B cell (primary cell): ENCODE results near the gene CROCC.

Experiments
- EZH2 ChIP-seq: IDR thresholded peaks from 2 replicates; pipeline ENCODE4 v1.6.1; 2012; ENCODE audit warnings: borderline replicate concordance, low read depth, mild to moderate bottlenecking, moderate library complexity, low read length; ENCODE audit not compliant: insufficient read depth, poor library complexity, severe bottlenecking
- TF ChIP-seq, protein P1 (sequence below): fragments of 200-600 bp; IDR thresholded peaks from one replicate; pipeline ENCODE4 v1.8.0; 2022; ENCODE audit warnings: antibody characterized with exemption, mild to moderate bottlenecking

DNA sequence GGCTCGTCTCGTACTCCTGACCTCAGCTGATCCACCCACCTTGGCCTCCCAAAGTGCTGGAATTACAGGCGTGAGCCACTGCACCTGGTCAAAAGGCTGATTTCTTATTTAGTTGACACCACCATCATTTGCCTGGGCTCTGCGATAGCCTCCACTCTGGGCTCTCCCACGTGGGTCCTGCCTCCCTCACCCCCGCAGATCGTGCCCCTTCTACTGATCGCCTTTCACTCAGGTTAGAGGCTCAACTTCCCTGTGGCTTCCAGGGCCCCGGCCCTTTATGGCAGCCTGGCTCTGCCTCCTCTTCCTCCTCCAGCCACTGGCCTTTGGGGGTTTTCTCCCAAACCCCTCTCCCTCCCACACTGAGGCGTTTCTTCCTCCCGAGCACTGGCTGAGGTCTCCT, 61.2 kb downstream of the CROCC start:
- TF ChIP-seq, protein P1, sequence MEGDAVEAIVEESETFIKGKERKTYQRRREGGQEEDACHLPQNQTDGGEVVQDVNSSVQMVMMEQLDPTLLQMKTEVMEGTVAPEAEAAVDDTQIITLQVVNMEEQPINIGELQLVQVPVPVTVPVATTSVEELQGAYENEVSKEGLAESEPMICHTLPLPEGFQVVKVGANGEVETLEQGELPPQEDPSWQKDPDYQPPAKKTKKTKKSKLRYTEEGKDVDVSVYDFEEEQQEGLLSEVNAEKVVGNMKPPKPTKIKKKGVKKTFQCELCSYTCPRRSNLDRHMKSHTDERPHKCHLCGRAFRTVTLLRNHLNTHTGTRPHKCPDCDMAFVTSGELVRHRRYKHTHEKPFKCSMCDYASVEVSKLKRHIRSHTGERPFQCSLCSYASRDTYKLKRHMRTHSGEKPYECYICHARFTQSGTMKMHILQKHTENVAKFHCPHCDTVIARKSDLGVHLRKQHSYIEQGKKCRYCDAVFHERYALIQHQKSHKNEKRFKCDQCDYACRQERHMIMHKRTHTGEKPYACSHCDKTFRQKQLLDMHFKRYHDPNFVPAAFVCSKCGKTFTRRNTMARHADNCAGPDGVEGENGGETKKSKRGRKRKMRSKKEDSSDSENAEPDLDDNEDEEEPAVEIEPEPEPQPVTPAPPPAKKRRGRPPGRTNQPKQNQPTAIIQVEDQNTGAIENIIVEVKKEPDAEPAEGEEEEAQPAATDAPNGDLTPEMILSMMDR = no peak
- no peak for TF ChIP-seq EZH2
